BLaER1 treated with 17β-estradiol and CSF1 and Interleukin-3, amounts not matched to agents 10 nM and 100 nM (cell line): ENCODE measurements around the gene TMEM145.

Experiments used
- H3K27ac ChIP-seq, 11 experiments: shearing (Covaris generic); formaldehyde crosslinking; 2 replicates each; pipeline ENCODE4 v1.8.1; 2022
- H3K27me3 ChIP-seq, 11 experiments: shearing (Covaris generic); formaldehyde crosslinking; 2 replicates each; pipeline ENCODE4 v1.8.1; 2022
- H3K36me3 ChIP-seq, 11 experiments: shearing (Covaris generic); formaldehyde crosslinking; 2 replicates each; pipeline ENCODE4 v1.8.1; 2022
- H3K4me1 ChIP-seq, 10 experiments: shearing (Covaris generic); formaldehyde crosslinking; 2 replicates each; pipeline ENCODE4 v1.8.1; 2022
- H3K4me2 ChIP-seq, 11 experiments: shearing (Covaris generic); formaldehyde crosslinking; 2 replicates each; pipeline ENCODE4 v1.8.1; 2022
- H3K4me3 ChIP-seq, 10 experiments: shearing (Covaris generic); formaldehyde crosslinking; 2 replicates each; pipeline ENCODE4 v1.8.1; 2022
- H3K9ac ChIP-seq, 11 experiments: shearing (Covaris generic); formaldehyde crosslinking; 2 replicates each; pipeline ENCODE4 v1.8.1; 2022
- H3K9me3 ChIP-seq, 11 experiments: shearing (Covaris generic); formaldehyde crosslinking; replicated peaks in 1 of 11; 2 replicates each; pipeline ENCODE4 v1.8.1; 2022
- H4K20me1 ChIP-seq, 11 experiments: shearing (Covaris generic); formaldehyde crosslinking; 2 replicates each; pipeline ENCODE4 v1.8.1; 2022
- Cebpa-rat ChIP-seq, 11 experiments: shearing (Covaris generic); IDR thresholded peaks; 2 replicates each; pipeline ENCODE4 v1.8.1; 2022

TMEM145 gene

GRCh38 chr19:42360787-42361544 is 47.9 kb downstream of the TMEM145 start:
- no peak for TF ChIP-seq Cebpa-rat (IDR thresholded peaks at IDR 0.05)
- Histone ChIP-seq H3K9me3 (peaks cover 0 to 10% (median 8%) of the 10 kb centered on the region in 11 experiments; a peak in 14 of 22 replicates), H3K9ac (no peak overlapping the region), H4K20me1 (no peaks in the 10 kb centered on the region), H3K27ac (no peak overlapping the region), H3K27me3 (no peaks in the 10 kb centered on the region), H3K4me1 (peaks cover 36 to 51% (median 43%) of the 10 kb centered on the region in 10 experiments), H3K36me3 (peaks cover 8 to 55% (median 36%) of the 10 kb centered on the region in 11 experiments; a peak in 21 of 22 replicates), H3K4me2 (no peak overlapping the region), H3K4me3 (no peak overlapping the region)

- no peaks in the 10 kb centered on the region for H4K20me1 ChIP-seq
- peaks cover 41 to 56% (median 48%) of the 10 kb centered on the region in 10 experiments for H3K4me1 ChIP-seq
- H3K27me3 ChIP-seq: no peaks in the 10 kb centered on the region
- H3K9ac ChIP-seq: no peak overlapping the region
- no peak overlapping the region for H3K4me3 ChIP-seq
- H3K4me2 ChIP-seq: no peak overlapping the region
- peaks cover 7 to 49% (median 31%) of the 10 kb centered on the region in 11 experiments; a peak in 21 of 22 replicates for H3K36me3 ChIP-seq
- peaks cover 0 to 10% (median 8%) of the 10 kb centered on the region in 11 experiments; a peak in 14 of 22 replicates for H3K9me3 ChIP-seq
- no peak overlapping the region for H3K27ac ChIP-seq
- TF ChIP-seq Cebpa-rat (IDR thresholded peaks at IDR 0.05): no peak
Measured at GRCh38 chr19:42361545-42361910, 48.4 kb downstream of the TMEM145 start.

- Histone ChIP-seq H3K4me1 (peaks cover 41 to 64% (median 54%) of the 10 kb centered on the region in 10 experiments), H3K27ac (peak overlapping the region in 9 of 11 experiments; percentile 60 to 85 (median 78); a peak in 11 of 22 replicates), H3K4me2 (peak overlapping the region in 10 of 11 experiments; percentile 64 to 90 (median 80); a peak in 13 of 22 replicates), H3K9ac (peak overlapping the region in 1 of 11 experiments; percentile 40; a peak in 1 of 22 replicates), H4K20me1 (no peaks in the 10 kb centered on the region), H3K36me3 (peaks cover 5 to 41% (median 23%) of the 10 kb centered on the region in 11 experiments; a peak in 20 of 22 replicates), H3K4me3 (no peak overlapping the region), H3K9me3 (peaks cover 0 to 10% (median 8%) of the 10 kb centered on the region in 11 experiments; a peak in 15 of 22 replicates), H3K27me3 (no peaks in the 10 kb centered on the region)
- TF ChIP-seq Cebpa-rat (IDR thresholded peaks at IDR 0.05): no peak
Measured at GRCh38 chr19:42362342-42362741, 49.2 kb downstream of the TMEM145 start.

- H3K4me3 ChIP-seq: no peak overlapping the region; a peak in 2 of 20 replicates
Measured at GRCh38 chr19:42362891-42363440, 49.9 kb downstream of the TMEM145 start.

GRCh38 chr19:42363614-42364346 is 50.7 kb downstream of the TMEM145 start:
- Histone ChIP-seq H3K4me1 (peaks cover 41 to 67% (median 55%) of the 10 kb centered on the region in 10 experiments), H3K27ac (peak overlapping the region; percentile 60 to 85 (median 76)), H3K9ac (peak overlapping the region; percentile 8 to 66 (median 46); a peak in 20 of 22 replicates), H3K36me3 (peaks cover 5 to 27% (median 12%) of the 10 kb centered on the region in 11 experiments; a peak in 15 of 22 replicates), H4K20me1 (no peaks in the 10 kb centered on the region), H3K4me2 (peak overlapping the region; percentile 64 to 90 (median 78)), H3K9me3 (peaks cover 0 to 10% (median 8%) of the 10 kb centered on the region in 11 experiments; a peak in 15 of 22 replicates), H3K27me3 (no peaks in the 10 kb centered on the region), H3K4me3 (peak overlapping the region in 2 of 10 experiments; percentile 2 to 20; a peak in 4 of 20 replicates)
- TF ChIP-seq Cebpa-rat (IDR thresholded peaks at IDR 0.05): no peak

More at GRCh38 chr19:42362891-42363440, 49.9 kb downstream of the TMEM145 start:
- Histone ChIP-seq H3K36me3 (peaks cover 5 to 35% (median 16%) of the 10 kb centered on the region in 11 experiments; a peak in 17 of 22 replicates), H3K4me2 (peak overlapping the region; percentile 64 to 90 (median 78)), H3K27me3 (no peaks in the 10 kb centered on the region), H3K9me3 (peaks cover 0 to 10% (median 8%) of the 10 kb centered on the region in 11 experiments; a peak in 15 of 22 replicates), H3K4me1 (peaks cover 41 to 67% (median 55%) of the 10 kb centered on the region in 10 experiments), H4K20me1 (no peaks in the 10 kb centered on the region), H3K27ac (peak overlapping the region; percentile 60 to 85 (median 76)), H3K9ac (peak overlapping the region; percentile 8 to 66 (median 46); a peak in 19 of 22 replicates)
- TF ChIP-seq Cebpa-rat (IDR thresholded peaks at IDR 0.05): no peak

GRCh38 chr19:42366673-42367072 is 53.6 kb downstream of the TMEM145 start:
- Histone ChIP-seq H4K20me1 (no peaks in the 10 kb centered on the region), H3K9me3 (peaks cover 0 to 10% (median 8%) of the 10 kb centered on the region in 11 experiments; a peak in 15 of 22 replicates), H3K27me3 (no peaks in the 10 kb centered on the region), H3K27ac (no peak overlapping the region), H3K4me2 (peak overlapping the region in 8 of 11 experiments; percentile 8 to 90 (median 74); a peak in 15 of 22 replicates), H3K4me3 (no peak overlapping the region), H3K9ac (peak overlapping the region in 2 of 11 experiments; percentile 4 to 21; a peak in 3 of 22 replicates), H3K36me3 (peaks cover 0 to 23% (median 12%) of the 10 kb centered on the region in 11 experiments; a peak in 13 of 22 replicates), H3K4me1 (peaks cover 59 to 78% (median 68%) of the 10 kb centered on the region in 10 experiments)
- no peak for TF ChIP-seq Cebpa-rat (IDR thresholded peaks at IDR 0.05)

GRCh38 chr19:42367929-42368328 is 54.8 kb downstream of the TMEM145 start:
- no peaks in the 10 kb centered on the region for H4K20me1 ChIP-seq

GRCh38 chr19:42368360-42368759 is 55.3 kb downstream of the TMEM145 start:
- Histone ChIP-seq H3K9ac (no peak overlapping the region), H3K27ac (no peak overlapping the region), H3K4me3 (no peak overlapping the region), H3K4me2 (no peak overlapping the region), H4K20me1 (no peaks in the 10 kb centered on the region), H3K36me3 (peaks cover 0 to 24% (median 13%) of the 10 kb centered on the region in 11 experiments; a peak in 14 of 22 replicates), H3K27me3 (no peaks in the 10 kb centered on the region), H3K9me3 (peaks cover 0 to 10% (median 8%) of the 10 kb centered on the region in 11 experiments; a peak in 15 of 22 replicates), H3K4me1 (peaks cover 50 to 70% (median 56%) of the 10 kb centered on the region in 10 experiments)
- TF ChIP-seq Cebpa-rat (IDR thresholded peaks at IDR 0.05): no peak

More at GRCh38 chr19:42367929-42368328, 54.8 kb downstream of the TMEM145 start:
- Histone ChIP-seq H3K27me3 (no peaks in the 10 kb centered on the region), H3K4me1 (peaks cover 54 to 74% (median 58%) of the 10 kb centered on the region in 10 experiments), H3K4me3 (no peak overlapping the region), H3K9ac (no peak overlapping the region), H3K36me3 (peaks cover 0 to 20% (median 13%) of the 10 kb centered on the region in 11 experiments; a peak in 13 of 22 replicates), H3K9me3 (peaks cover 0 to 10% (median 8%) of the 10 kb centered on the region in 11 experiments; a peak in 15 of 22 replicates), H3K4me2 (no peak overlapping the region), H3K27ac (no peak overlapping the region)
- TF ChIP-seq Cebpa-rat (IDR thresholded peaks at IDR 0.05): no peak
